Measurements from ENCODE around the gene KIF19. TPM values are rescaled to one million over a fixed set of nuclear protein-coding genes. Genes with fewer than 3 reads are reported as not detected.

KIF19 gene
- polyA plus RNA-seq, 4 donors, result 0.45 to 4.5 (median 2.4) TPM

GRCh38 chr17:74309902-74310301 is 16.1 kb upstream of the KIF19 start:
- 33 to 63% (median 44%) methylated on average over 12 of the region's 12 CpGs for WGBS, 3 donors

DNA sequence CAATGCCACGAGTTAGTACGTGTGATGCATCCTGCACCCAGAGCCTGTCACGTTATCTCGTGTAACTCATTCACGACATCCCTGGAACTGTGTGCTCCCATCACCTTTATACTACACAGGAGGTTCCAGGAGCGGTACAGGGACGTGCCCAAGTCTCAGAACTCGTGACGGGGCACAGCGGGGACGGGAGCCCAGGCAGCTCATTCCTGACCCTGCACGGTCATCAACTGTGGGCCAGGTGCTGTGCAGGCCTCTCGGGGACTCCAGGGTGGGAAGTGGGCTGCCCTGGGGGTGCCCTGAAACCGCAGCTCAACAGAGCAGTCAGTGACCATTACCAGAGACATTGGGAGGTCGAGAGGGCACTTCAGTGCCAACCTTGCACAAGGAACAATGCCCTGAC is 11.1 kb upstream of the KIF19 start:
- Histone ChIP-seq H3K9me3 (ENCODE audit: control insufficient read depth in 2 of 2, insufficient read depth in 1 of 2, low read depth in 1 of 2, low read length in 1 of 2) (peaks cover 0 to 20% of the 10 kb centered on the region in 2 donors), H3K27me3 (ENCODE audit: control insufficient read depth in 3 of 3, insufficient read depth in 3 of 3, low read length in 3 of 3) (peaks cover 0 to 3% (median 0%) of the 10 kb centered on the region in 3 donors), H3K4me1 (ENCODE audit: control insufficient read depth in 3 of 3, insufficient read depth in 2 of 3, low read depth in 1 of 3, low read length in 2 of 3) (no peaks in the 10 kb centered on the region), H3K36me3 (ENCODE audit: control insufficient read depth in 3 of 3, insufficient read depth in 2 of 3, low read depth in 1 of 3, low read length in 3 of 3) (no peaks in the 10 kb centered on the region), H3K4me3 (ENCODE audit: low read depth in 1 of 3, low read length in 3 of 3) (no peak overlapping the region), H3K27ac (ENCODE audit: low read depth in 1 of 3, low read length in 2 of 3) (no peak overlapping the region)
- no peak for FAIRE-seq
- 84 to 88% (median 84%) methylated on average over 15 of the region's 15 CpGs for WGBS, 3 donors
- no peak for DNase-seq

More at GRCh38 chr17:74309902-74310301, 16.1 kb upstream of the KIF19 start:
- DNase-seq (no peak), FAIRE-seq (no peak)
- peaks cover 0 to 25% of the 10 kb centered on the region in 2 donors for H3K9me3 ChIP-seq (ENCODE audit: control insufficient read depth in 2 of 2, insufficient read depth in 1 of 2, low read depth in 1 of 2, low read length in 1 of 2)
- no peaks in the 10 kb centered on the region for H3K36me3 ChIP-seq (ENCODE audit: control insufficient read depth in 3 of 3, insufficient read depth in 2 of 3, low read depth in 1 of 3, low read length in 3 of 3)
- no peaks in the 10 kb centered on the region for H3K4me1 ChIP-seq (ENCODE audit: control insufficient read depth in 3 of 3, insufficient read depth in 2 of 3, low read depth in 1 of 3, low read length in 2 of 3)
- no peak overlapping the region for H3K4me3 ChIP-seq (ENCODE audit: low read depth in 1 of 3, low read length in 3 of 3)
- peaks cover 0 to 4% (median 3%) of the 10 kb centered on the region in 3 donors for H3K27me3 ChIP-seq (ENCODE audit: control insufficient read depth in 3 of 3, insufficient read depth in 3 of 3, low read length in 3 of 3)
- H3K27ac ChIP-seq (ENCODE audit: low read depth in 1 of 3, low read length in 2 of 3), result no peak overlapping the region

DNA sequence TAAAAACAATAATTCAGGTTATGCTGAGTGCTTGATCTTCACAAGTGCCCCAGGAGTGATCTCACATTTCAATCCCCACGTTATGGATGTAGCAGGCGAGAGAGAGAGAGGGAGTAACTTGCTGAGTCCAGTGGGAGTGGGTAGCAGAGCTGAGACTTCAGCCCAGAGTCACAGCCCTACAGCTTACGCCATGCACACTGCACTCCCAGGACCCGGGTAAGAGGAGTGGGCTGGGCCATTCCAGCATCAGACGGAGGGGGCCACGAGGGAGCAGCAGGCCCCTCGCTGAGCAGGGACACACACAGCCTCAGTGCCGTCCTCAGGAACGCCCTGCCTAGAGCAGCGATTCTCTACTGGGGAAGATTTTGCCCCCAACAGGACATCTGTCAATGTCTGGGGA is 9.8 kb upstream of the KIF19 start:
- WGBS, 3 donors, result 55 to 58% (median 57%) methylated on average over 10 of the region's 10 CpGs
- no peaks in the 10 kb centered on the region for H3K4me1 ChIP-seq (ENCODE audit: control insufficient read depth in 3 of 3, insufficient read depth in 2 of 3, low read depth in 1 of 3, low read length in 2 of 3)
- FAIRE-seq (no peak), DNase-seq (no peak)
- H3K27ac ChIP-seq (ENCODE audit: low read depth in 1 of 3, low read length in 2 of 3), result no peak overlapping the region
- H3K9me3 ChIP-seq (ENCODE audit: control insufficient read depth in 2 of 2, insufficient read depth in 1 of 2, low read depth in 1 of 2, low read length in 1 of 2), result peaks cover 0 to 20% of the 10 kb centered on the region in 2 donors
- no peaks in the 10 kb centered on the region for H3K36me3 ChIP-seq (ENCODE audit: control insufficient read depth in 3 of 3, insufficient read depth in 2 of 3, low read depth in 1 of 3, low read length in 3 of 3)
- peaks cover 0 to 3% (median 2%) of the 10 kb centered on the region in 3 donors for H3K27me3 ChIP-seq (ENCODE audit: control insufficient read depth in 3 of 3, insufficient read depth in 3 of 3, low read length in 3 of 3)
- H3K4me3 ChIP-seq (ENCODE audit: low read depth in 1 of 3, low read length in 3 of 3), result no peak overlapping the region

- peaks cover 0 to 3% (median 2%) of the 10 kb centered on the region in 3 donors for H3K27me3 ChIP-seq (ENCODE audit: control insufficient read depth in 3 of 3, insufficient read depth in 3 of 3, low read length in 3 of 3)
- H3K27ac ChIP-seq (ENCODE audit: low read depth in 1 of 3, low read length in 2 of 3), result no peak overlapping the region
- H3K4me1 ChIP-seq (ENCODE audit: control insufficient read depth in 3 of 3, insufficient read depth in 2 of 3, low read depth in 1 of 3, low read length in 2 of 3), result no peaks in the 10 kb centered on the region
- WGBS, 3 donors, result 63 to 70% (median 67%) methylated on average over 16 of the region's 16 CpGs
- DNase-seq (no peak), FAIRE-seq (no peak)
- H3K4me3 ChIP-seq (ENCODE audit: low read depth in 1 of 3, low read length in 3 of 3), result no peak overlapping the region
- H3K36me3 ChIP-seq (ENCODE audit: control insufficient read depth in 3 of 3, insufficient read depth in 2 of 3, low read depth in 1 of 3, low read length in 3 of 3), result no peaks in the 10 kb centered on the region
- H3K9me3 ChIP-seq (ENCODE audit: control insufficient read depth in 2 of 2, insufficient read depth in 1 of 2, low read depth in 1 of 2, low read length in 1 of 2), result peaks cover 0 to 13% of the 10 kb centered on the region in 2 donors
Measured at GRCh38 chr17:74317071-74317470, 9.0 kb upstream of the KIF19 start.

- no peaks in the 10 kb centered on the region for H3K4me1 ChIP-seq (ENCODE audit: control insufficient read depth in 3 of 3, insufficient read depth in 2 of 3, low read depth in 1 of 3, low read length in 2 of 3)
- peaks cover 0 to 2% (median 0%) of the 10 kb centered on the region in 3 donors for H3K27me3 ChIP-seq (ENCODE audit: control insufficient read depth in 3 of 3, insufficient read depth in 3 of 3, low read length in 3 of 3)
- H3K36me3 ChIP-seq (ENCODE audit: control insufficient read depth in 3 of 3, insufficient read depth in 2 of 3, low read depth in 1 of 3, low read length in 3 of 3), result no peaks in the 10 kb centered on the region
- peaks cover 0 to 2% of the 10 kb centered on the region in 2 donors for H3K9me3 ChIP-seq (ENCODE audit: control insufficient read depth in 2 of 2, insufficient read depth in 1 of 2, low read depth in 1 of 2, low read length in 1 of 2)
- no peak overlapping the region for H3K4me3 ChIP-seq (ENCODE audit: low read depth in 1 of 3, low read length in 3 of 3)
- 75 to 83% (median 80%) methylated on average over 10 of the region's 10 CpGs for WGBS, 3 donors
- no peak overlapping the region for H3K27ac ChIP-seq (ENCODE audit: low read depth in 1 of 3, low read length in 2 of 3)
- DNase-seq (no peak), FAIRE-seq (no peak)
Measured at GRCh38 chr17:74318391-74318790, 7.6 kb upstream of the KIF19 start.

DNA sequence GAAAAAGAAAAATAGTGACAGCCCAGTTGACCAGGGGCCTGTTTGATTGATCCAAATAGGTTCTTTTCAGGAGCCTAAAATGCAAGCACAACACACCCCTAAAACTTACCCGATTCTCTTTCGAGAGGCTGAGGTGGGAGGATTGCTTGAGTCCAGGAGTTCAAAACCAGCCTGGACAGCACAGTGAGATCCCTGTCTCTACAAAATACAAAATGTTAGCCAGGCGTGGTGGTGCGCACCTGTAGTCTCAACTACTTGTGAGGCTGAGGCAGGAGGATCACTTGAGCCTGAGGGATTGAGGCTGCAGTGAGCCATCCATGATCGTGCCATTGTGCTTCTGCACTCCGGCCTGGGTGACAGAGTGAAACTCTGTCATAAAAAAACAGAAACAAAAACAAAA is 1.5 kb upstream of the KIF19 start:
- H3K4me3 ChIP-seq (ENCODE audit: low read depth in 1 of 3, low read length in 3 of 3), result no peak overlapping the region
- no peaks in the 10 kb centered on the region for H3K9me3 ChIP-seq (ENCODE audit: control insufficient read depth in 2 of 2, insufficient read depth in 1 of 2, low read depth in 1 of 2, low read length in 1 of 2)
- peaks cover 0 to 3% (median 0%) of the 10 kb centered on the region in 3 donors for H3K4me1 ChIP-seq (ENCODE audit: control insufficient read depth in 3 of 3, insufficient read depth in 2 of 3, low read depth in 1 of 3, low read length in 2 of 3)
- FAIRE-seq (no peak), DNase-seq (no peak)
- no peaks in the 10 kb centered on the region for H3K36me3 ChIP-seq (ENCODE audit: control insufficient read depth in 3 of 3, insufficient read depth in 2 of 3, low read depth in 1 of 3, low read length in 3 of 3)
- peaks cover 0 to 31% (median 0%) of the 10 kb centered on the region in 3 donors for H3K27me3 ChIP-seq (ENCODE audit: control insufficient read depth in 3 of 3, insufficient read depth in 3 of 3, low read length in 3 of 3)
- 70 to 90% (median 87%) methylated on average over 6 of the region's 6 CpGs for WGBS, 3 donors
- no peak overlapping the region for H3K27ac ChIP-seq (ENCODE audit: low read depth in 1 of 3, low read length in 2 of 3)

- H3K27me3 ChIP-seq (ENCODE audit: control insufficient read depth in 3 of 3, insufficient read depth in 3 of 3, low read length in 3 of 3), result peaks cover 0 to 31% (median 0%) of the 10 kb centered on the region in 3 donors
- FAIRE-seq, result no peak
- H3K4me1 ChIP-seq (ENCODE audit: control insufficient read depth in 3 of 3, insufficient read depth in 2 of 3, low read depth in 1 of 3, low read length in 2 of 3), result peaks cover 0 to 3% (median 0%) of the 10 kb centered on the region in 3 donors
- WGBS, 3 donors, result 23 to 29% (median 24%) methylated on average over 11 of the region's 11 CpGs
- H3K4me3 ChIP-seq (ENCODE audit: low read depth in 1 of 3, low read length in 3 of 3), result no peak overlapping the region
- DNase-seq, result no peak
- H3K36me3 ChIP-seq (ENCODE audit: control insufficient read depth in 3 of 3, insufficient read depth in 2 of 3, low read depth in 1 of 3, low read length in 3 of 3), result no peaks in the 10 kb centered on the region
- H3K9me3 ChIP-seq (ENCODE audit: control insufficient read depth in 2 of 2, insufficient read depth in 1 of 2, low read depth in 1 of 2, low read length in 1 of 2), result no peaks in the 10 kb centered on the region
- no peak overlapping the region for H3K27ac ChIP-seq (ENCODE audit: low read depth in 1 of 3, low read length in 2 of 3)
Measured at GRCh38 chr17:74325376-74325742, 667 bp upstream of the KIF19 start.

DNA sequence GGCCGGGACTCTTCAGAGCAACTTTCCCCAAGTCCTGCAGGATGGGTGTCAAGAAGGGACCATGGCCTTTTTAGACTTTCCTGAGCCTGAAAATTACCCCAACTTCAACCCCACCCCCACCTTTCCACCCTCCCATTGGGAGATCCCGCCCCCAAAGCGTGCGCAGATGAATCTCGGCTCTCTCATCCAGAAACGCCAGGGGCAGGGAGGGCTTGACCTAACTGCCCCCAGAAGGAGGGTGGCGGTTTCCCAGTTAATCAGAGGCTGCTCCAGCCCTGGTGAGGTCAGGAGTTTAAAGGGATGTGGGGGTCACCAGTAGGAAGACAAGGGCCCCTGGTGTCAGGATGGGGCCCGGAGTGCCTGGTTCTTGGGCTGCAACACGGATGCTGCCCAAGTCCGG is 480 bp downstream of the KIF19 start:
- FAIRE-seq (no peak), DNase-seq (no peak)
- Histone ChIP-seq H3K4me3 (ENCODE audit: low read depth in 1 of 3, low read length in 3 of 3) (peak overlapping the region in 2 of 3 donors; percentile 6 to 32), H3K36me3 (ENCODE audit: control insufficient read depth in 3 of 3, insufficient read depth in 2 of 3, low read depth in 1 of 3, low read length in 3 of 3) (no peaks in the 10 kb centered on the region), H3K27ac (ENCODE audit: low read depth in 1 of 3, low read length in 2 of 3) (no peak overlapping the region), H3K27me3 (ENCODE audit: control insufficient read depth in 3 of 3, insufficient read depth in 3 of 3, low read length in 3 of 3) (peaks cover 0 to 30% (median 0%) of the 10 kb centered on the region in 3 donors), H3K9me3 (ENCODE audit: control insufficient read depth in 2 of 2, insufficient read depth in 1 of 2, low read depth in 1 of 2, low read length in 1 of 2) (no peaks in the 10 kb centered on the region), H3K4me1 (ENCODE audit: control insufficient read depth in 3 of 3, insufficient read depth in 2 of 3, low read depth in 1 of 3, low read length in 2 of 3) (peaks cover 0 to 3% (median 0%) of the 10 kb centered on the region in 3 donors)
- WGBS, 3 donors, result 22 to 31% (median 27%) methylated on average over 10 of the region's 10 CpGs

DNA sequence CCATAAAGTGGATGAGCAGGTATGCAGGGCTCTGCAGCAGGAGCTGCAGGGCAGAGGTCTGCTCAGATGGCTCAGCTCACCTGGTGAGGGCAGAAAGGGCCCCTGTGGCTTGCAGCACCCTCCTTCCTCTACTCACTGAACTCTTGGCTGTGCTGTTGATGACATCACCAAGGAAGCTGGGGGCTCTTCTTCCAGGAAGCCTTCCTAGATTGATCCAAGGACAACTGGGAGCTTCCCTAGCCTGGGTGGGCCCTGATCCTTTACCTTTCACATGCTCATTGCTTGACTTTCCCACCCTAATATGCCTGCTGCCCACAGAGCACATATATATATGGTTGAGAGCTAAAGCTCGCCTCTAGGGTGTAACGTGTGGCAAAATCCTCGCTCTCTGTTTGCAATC is 2.5 kb downstream of the KIF19 start:
- no peak overlapping the region for H3K4me3 ChIP-seq (ENCODE audit: low read depth in 1 of 3, low read length in 3 of 3)
- H3K27ac ChIP-seq (ENCODE audit: low read depth in 1 of 3, low read length in 2 of 3), result no peak overlapping the region
- peaks cover 0 to 30% (median 0%) of the 10 kb centered on the region in 3 donors for H3K27me3 ChIP-seq (ENCODE audit: control insufficient read depth in 3 of 3, insufficient read depth in 3 of 3, low read length in 3 of 3)
- DNase-seq, result no peak
- 73 to 93% (median 88%) methylated on average over 3 of the region's 3 CpGs for WGBS, 3 donors
- peaks cover 0 to 6% (median 3%) of the 10 kb centered on the region in 3 donors for H3K4me1 ChIP-seq (ENCODE audit: control insufficient read depth in 3 of 3, insufficient read depth in 2 of 3, low read depth in 1 of 3, low read length in 2 of 3)
- H3K36me3 ChIP-seq (ENCODE audit: control insufficient read depth in 3 of 3, insufficient read depth in 2 of 3, low read depth in 1 of 3, low read length in 3 of 3), result no peaks in the 10 kb centered on the region
- no peak for FAIRE-seq
- H3K9me3 ChIP-seq (ENCODE audit: control insufficient read depth in 2 of 2, insufficient read depth in 1 of 2, low read depth in 1 of 2, low read length in 1 of 2), result no peaks in the 10 kb centered on the region

All from small intestine (tissue), 7 donors.